Neural cell (in vitro differentiated cells): ENCODE results near the gene GAR1.

Experiments used
- EP300 ChIP-seq: fragments of 450-650 bp; conservative IDR thresholded peaks from 2 replicates; pipeline ENCODE4 v1.6.1; 2014; ENCODE audit warnings: antibody characterized with exemption, mild to moderate bottlenecking, moderate library complexity; ENCODE audit not compliant: poor library complexity, severe bottlenecking
- EZH2 ChIP-seq: fragments of 200-600, 300-800 bp; shearing (Covaris generic), sonication (generic); IDR thresholded peaks from 2 replicates; pipeline ENCODE4 v1.6.1; 2014; ENCODE audit warnings: antibody characterized with exemption, low read length, borderline replicate concordance, mild to moderate bottlenecking; ENCODE audit not compliant: insufficient read depth, poor library complexity, severe bottlenecking
- POLR2AphosphoS5 ChIP-seq: IDR thresholded peaks from 2 replicates; pipeline ENCODE4 v1.6.1; 2012
- RAD21 ChIP-seq: fragments of 450-650 bp; conservative IDR thresholded peaks from 2 replicates; pipeline ENCODE4 v1.6.1; 2014; ENCODE audit warnings: antibody characterized with exemption, mild to moderate bottlenecking, moderate library complexity
- SMC3 ChIP-seq: fragments of 450-650 bp; conservative IDR thresholded peaks from 2 replicates; pipeline ENCODE4 v1.6.1; 2014; ENCODE audit warnings: antibody characterized with exemption, mild to moderate bottlenecking, moderate library complexity; ENCODE audit not compliant: poor library complexity
- TAF1 ChIP-seq: IDR thresholded peaks from 2 replicates; pipeline ENCODE4 v1.6.1; 2012; ENCODE audit warnings: low read depth
- TF ChIP-seq, protein P1 (sequence below): fragments of 450-650 bp; IDR thresholded peaks from 2 replicates; pipeline ENCODE4 v1.5.1; 2014; ENCODE audit warnings: antibody characterized with exemption, mild to moderate bottlenecking, moderate library complexity; ENCODE audit not compliant: poor library complexity, severe bottlenecking
- TF ChIP-seq, protein P2 (sequence below): IDR thresholded peaks from 2 replicates; pipeline ENCODE4 v1.6.1; 2012; ENCODE audit warnings: borderline replicate concordance

DNA sequence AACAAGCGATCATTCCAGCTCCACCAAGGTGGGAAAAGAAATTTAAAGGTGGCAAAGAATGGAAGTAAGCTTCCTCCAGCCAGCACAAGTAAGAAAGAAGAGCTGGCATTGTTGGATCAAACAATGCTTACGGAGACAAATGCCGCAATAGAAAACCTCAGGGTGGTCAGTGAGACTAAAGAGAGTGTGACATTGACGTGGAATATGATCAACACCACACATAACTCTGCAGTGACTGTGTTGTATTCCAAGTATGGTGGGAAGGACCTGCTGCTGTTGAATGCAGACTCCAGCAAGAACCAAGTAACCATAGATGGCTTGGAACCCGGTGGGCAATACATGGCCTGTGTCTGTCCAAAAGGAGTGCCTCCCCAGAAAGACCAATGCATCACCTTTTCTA lies 54.5 kb downstream of the GAR1 start:
- TF ChIP-seq RAD21 (no peak), POLR2AphosphoS5 (no peak), EZH2 (no peak), EP300 (no peak), TAF1 (no peak), SMC3 (no peak)
- TF ChIP-seq, protein P1, sequence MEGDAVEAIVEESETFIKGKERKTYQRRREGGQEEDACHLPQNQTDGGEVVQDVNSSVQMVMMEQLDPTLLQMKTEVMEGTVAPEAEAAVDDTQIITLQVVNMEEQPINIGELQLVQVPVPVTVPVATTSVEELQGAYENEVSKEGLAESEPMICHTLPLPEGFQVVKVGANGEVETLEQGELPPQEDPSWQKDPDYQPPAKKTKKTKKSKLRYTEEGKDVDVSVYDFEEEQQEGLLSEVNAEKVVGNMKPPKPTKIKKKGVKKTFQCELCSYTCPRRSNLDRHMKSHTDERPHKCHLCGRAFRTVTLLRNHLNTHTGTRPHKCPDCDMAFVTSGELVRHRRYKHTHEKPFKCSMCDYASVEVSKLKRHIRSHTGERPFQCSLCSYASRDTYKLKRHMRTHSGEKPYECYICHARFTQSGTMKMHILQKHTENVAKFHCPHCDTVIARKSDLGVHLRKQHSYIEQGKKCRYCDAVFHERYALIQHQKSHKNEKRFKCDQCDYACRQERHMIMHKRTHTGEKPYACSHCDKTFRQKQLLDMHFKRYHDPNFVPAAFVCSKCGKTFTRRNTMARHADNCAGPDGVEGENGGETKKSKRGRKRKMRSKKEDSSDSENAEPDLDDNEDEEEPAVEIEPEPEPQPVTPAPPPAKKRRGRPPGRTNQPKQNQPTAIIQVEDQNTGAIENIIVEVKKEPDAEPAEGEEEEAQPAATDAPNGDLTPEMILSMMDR = no peak
- TF ChIP-seq, protein P2, sequence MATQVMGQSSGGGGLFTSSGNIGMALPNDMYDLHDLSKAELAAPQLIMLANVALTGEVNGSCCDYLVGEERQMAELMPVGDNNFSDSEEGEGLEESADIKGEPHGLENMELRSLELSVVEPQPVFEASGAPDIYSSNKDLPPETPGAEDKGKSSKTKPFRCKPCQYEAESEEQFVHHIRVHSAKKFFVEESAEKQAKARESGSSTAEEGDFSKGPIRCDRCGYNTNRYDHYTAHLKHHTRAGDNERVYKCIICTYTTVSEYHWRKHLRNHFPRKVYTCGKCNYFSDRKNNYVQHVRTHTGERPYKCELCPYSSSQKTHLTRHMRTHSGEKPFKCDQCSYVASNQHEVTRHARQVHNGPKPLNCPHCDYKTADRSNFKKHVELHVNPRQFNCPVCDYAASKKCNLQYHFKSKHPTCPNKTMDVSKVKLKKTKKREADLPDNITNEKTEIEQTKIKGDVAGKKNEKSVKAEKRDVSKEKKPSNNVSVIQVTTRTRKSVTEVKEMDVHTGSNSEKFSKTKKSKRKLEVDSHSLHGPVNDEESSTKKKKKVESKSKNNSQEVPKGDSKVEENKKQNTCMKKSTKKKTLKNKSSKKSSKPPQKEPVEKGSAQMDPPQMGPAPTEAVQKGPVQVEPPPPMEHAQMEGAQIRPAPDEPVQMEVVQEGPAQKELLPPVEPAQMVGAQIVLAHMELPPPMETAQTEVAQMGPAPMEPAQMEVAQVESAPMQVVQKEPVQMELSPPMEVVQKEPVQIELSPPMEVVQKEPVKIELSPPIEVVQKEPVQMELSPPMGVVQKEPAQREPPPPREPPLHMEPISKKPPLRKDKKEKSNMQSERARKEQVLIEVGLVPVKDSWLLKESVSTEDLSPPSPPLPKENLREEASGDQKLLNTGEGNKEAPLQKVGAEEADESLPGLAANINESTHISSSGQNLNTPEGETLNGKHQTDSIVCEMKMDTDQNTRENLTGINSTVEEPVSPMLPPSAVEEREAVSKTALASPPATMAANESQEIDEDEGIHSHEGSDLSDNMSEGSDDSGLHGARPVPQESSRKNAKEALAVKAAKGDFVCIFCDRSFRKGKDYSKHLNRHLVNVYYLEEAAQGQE = no peak
